Liver (tissue), 9 donors: ENCODE data around the gene CDH15. TPM values are rescaled to one million over a fixed set of nuclear protein-coding genes. Genes with fewer than 3 reads are reported as not detected.

ENCODE experiments used
- DNase-seq: peaks from one replicate; pipeline ENCODE4 v3.0.0-alpha.2; 2017; ENCODE audit warnings: low spot score
- H3K27ac ChIP-seq, 2 donors: one replicate each; pipeline ENCODE4 v1.7.0; 2013; ENCODE audit warnings: inconsistent platforms in 2 of 2, low read length in 2 of 2, control low read depth in 1 of 2, low read depth in 1 of 2, mild to moderate bottlenecking in 1 of 2
- H3K27me3 ChIP-seq, 4 donors: one replicate each; pipeline versions ENCODE4 v1.6.1 to v1.7.0; 2013; ENCODE audit warnings: low read length in 3 of 4, inconsistent platforms in 1 of 4, mild to moderate bottlenecking in 1 of 4, moderate library complexity in 1 of 4; ENCODE audit not compliant: control insufficient read depth in 4 of 4, insufficient read depth in 4 of 4
- H3K36me3 ChIP-seq, 4 donors: one replicate each; pipeline versions ENCODE4 v1.6.1 to v1.7.0; 2013; ENCODE audit warnings: low read length in 3 of 4, mild to moderate bottlenecking in 3 of 4, low read depth in 1 of 4, moderate library complexity in 1 of 4; ENCODE audit not compliant: control insufficient read depth in 4 of 4, insufficient read depth in 3 of 4
- H3K4me1 ChIP-seq, 4 donors: one replicate each; pipeline versions ENCODE4 v1.6.1 to v1.7.0; 2013; ENCODE audit warnings: low read length in 3 of 4, mild to moderate bottlenecking in 3 of 4, moderate library complexity in 1 of 4; ENCODE audit not compliant: control insufficient read depth in 4 of 4, insufficient read depth in 4 of 4
- H3K4me3 ChIP-seq, 3 donors: one replicate each; pipeline versions ENCODE4 v1.6.1 to v1.7.0; 2013; ENCODE audit warnings: low read length in 3 of 3, control low read depth in 1 of 3, low read depth in 1 of 3, mild to moderate bottlenecking in 1 of 3
- H3K9ac ChIP-seq, 2 donors: one replicate each; pipeline ENCODE4 v1.7.0; 2013; ENCODE audit warnings: low read length in 2 of 2, mild to moderate bottlenecking in 2 of 2, moderate library complexity in 2 of 2, control low read depth in 1 of 2, low read depth in 1 of 2
- H3K9me3 ChIP-seq, 4 donors: one replicate each; pipeline versions ENCODE4 v1.6.1 to v1.7.0; 2013; ENCODE audit warnings: low read length in 3 of 4; ENCODE audit not compliant: control insufficient read depth in 4 of 4
- CTCF ChIP-seq: fragments of 150-350 bp; IDR thresholded peaks from 2 replicates; pipeline ENCODE4 v1.5.1; 2017; ENCODE audit warnings: improper control_type of control experiment, low read depth, low read length; ENCODE audit not compliant: missing input control
- EGR1 ChIP-seq, 2 donors: IDR thresholded peaks; 2 replicates each; pipeline ENCODE4 v1.6.1; 2016 to 2018; ENCODE audit warnings: antibody characterized with exemption in 2 of 2, low read depth in 2 of 2
- FOXA1 ChIP-seq: IDR thresholded peaks from 2 replicates; pipeline ENCODE4 v1.6.1; 2016; ENCODE audit warnings: antibody characterized with exemption
- FOXA2 ChIP-seq: IDR thresholded peaks from 2 replicates; pipeline ENCODE4 v1.6.1; 2016; ENCODE audit warnings: antibody characterized with exemption
- GABPA ChIP-seq, 2 donors: IDR thresholded peaks in 1 of 2; conservative IDR thresholded peaks in 1 of 2; 2 replicates each; pipeline ENCODE4 v1.6.1; 2016; ENCODE audit warnings: antibody characterized with exemption in 2 of 2, mild to moderate bottlenecking in 1 of 2, moderate library complexity in 1 of 2
- HNF4A ChIP-seq, 2 donors: conservative IDR thresholded peaks; 2 replicates each; pipeline ENCODE4 v1.6.1; 2016; ENCODE audit warnings: antibody characterized with exemption in 2 of 2, mild to moderate bottlenecking in 2 of 2
- HNF4G ChIP-seq: IDR thresholded peaks from 2 replicates; pipeline ENCODE4 v1.6.1; 2016; ENCODE audit warnings: antibody characterized with exemption
- JUND ChIP-seq, 2 donors: IDR thresholded peaks; 2 replicates each; pipeline ENCODE4 v1.6.1; 2016; ENCODE audit warnings: antibody characterized with exemption in 2 of 2
- MAX ChIP-seq: IDR thresholded peaks from 2 replicates; pipeline ENCODE4 v1.6.1; 2016; ENCODE audit warnings: antibody characterized with exemption
- NR2F2 ChIP-seq: IDR thresholded peaks from 2 replicates; pipeline ENCODE4 v1.6.1; 2016; ENCODE audit warnings: antibody characterized with exemption
- RAD21 ChIP-seq, 2 donors: IDR thresholded peaks; 2 replicates each; pipeline ENCODE4 v1.6.1; 2016; ENCODE audit warnings: antibody characterized with exemption in 2 of 2, mild to moderate bottlenecking in 2 of 2
- REST ChIP-seq: IDR thresholded peaks from 2 replicates; pipeline ENCODE4 v1.6.1; 2016; ENCODE audit warnings: antibody characterized with exemption, mild to moderate bottlenecking
- RXRA ChIP-seq, 2 donors: IDR thresholded peaks; 2 replicates each; pipeline ENCODE4 v1.6.1; 2017 to 2018; ENCODE audit warnings: antibody characterized with exemption in 2 of 2, mild to moderate bottlenecking in 1 of 2
- SP1 ChIP-seq: IDR thresholded peaks from 2 replicates; pipeline ENCODE4 v1.6.1; 2018; ENCODE audit warnings: antibody characterized with exemption, mild to moderate bottlenecking
- TAF1 ChIP-seq: conservative IDR thresholded peaks from 2 replicates; pipeline ENCODE4 v1.6.1; 2016; ENCODE audit warnings: antibody characterized with exemption, mild to moderate bottlenecking
- YY1 ChIP-seq: IDR thresholded peaks from 2 replicates; pipeline ENCODE4 v1.6.1; 2016; ENCODE audit warnings: antibody characterized with exemption, mild to moderate bottlenecking
- ZBTB33 ChIP-seq: IDR thresholded peaks from 2 replicates; pipeline ENCODE4 v1.6.1; 2016; ENCODE audit warnings: antibody characterized with exemption
- WGBS: extraction: QIAGEN DNeasy Blood & Tissue Kit; methylation state at CpG from one replicate; pipeline ENCODE4 v1.1.7; 2013; 5-methylcytosine and 5-hydroxymethylcytosine counted together
- polyA plus RNA-seq, 2 donors: library from polyadenylated mRNA; stranded (reverse) in 1 of 2; unstranded in 1 of 2; fragments of 200-250 nt in 1 of 2; fragments of >200 nt in 1 of 2; fragmentation: Nextera tagmentation in 1 of 2; extraction: Ambion mirVana in 1 of 2; gene quantifications; one replicate each; pipeline versions ENCODE4 v1.2.1 to v1.2.3, GENCODE V29; 2013 to 2015
- total RNA-seq, 2 donors: library from RNA; depleted of rRNA; stranded (reverse); fragments of >200 nt; gene quantifications; one replicate each; pipeline ENCODE4 v1.2.3, GENCODE V29; 2014
- donor health status: healthy.
- donor health status: healthy.
- donor health status: healthy.
- donor health status: healthy.
- donor health status: healthy.

The CDH15 gene
- total and polyA plus RNA-seq, 4 donors: 0.12 TPM; not detected in 3

GRCh38 chr16:89130448-89130847 is 41.1 kb upstream of the CDH15 start:
- H3K9ac ChIP-seq: no peak overlapping the region
- no peak overlapping the region for H3K4me3 ChIP-seq
- no peaks in the 10 kb centered on the region for H3K4me1 ChIP-seq
- peaks cover 3 to 21% (median 10%) of the 10 kb centered on the region in 4 donors for H3K36me3 ChIP-seq
- H3K27me3 ChIP-seq: no peaks in the 10 kb centered on the region
- 98% methylated on average over 5 of the region's 5 CpGs for WGBS
- peaks cover 0 to 2% (median 0%) of the 10 kb centered on the region in 4 donors for H3K9me3 ChIP-seq
- H3K27ac ChIP-seq: no peak overlapping the region
- DNase-seq: no peak
- TF ChIP-seq GABPA (IDR thresholded peaks at IDR 0.05 in 1 of 2, conservative IDR thresholded peaks at IDR 0.05 in 1 of 2): no peak
- TF ChIP-seq EGR1 (IDR thresholded peaks at IDR 0.05; ENCODE audit: low read depth in 2 of 2): no peak
- no peak for TF ChIP-seq FOXA1
- TF ChIP-seq RAD21 (IDR thresholded peaks at IDR 0.05): no peak
- no peak for TF ChIP-seq HNF4G
- no peak for TF ChIP-seq YY1
- TF ChIP-seq MAX: no peak
- no peak for TF ChIP-seq REST
- no peak for TF ChIP-seq RXRA (IDR thresholded peaks at IDR 0.05)
- no peak for TF ChIP-seq JUND (IDR thresholded peaks at IDR 0.05)
- TF ChIP-seq CTCF: no peak
- no peak for TF ChIP-seq ZBTB33
- no peak for TF ChIP-seq SP1

GRCh38 chr16:89131783-89132182 is 39.8 kb upstream of the CDH15 start:
- no peak overlapping the region for H3K9ac ChIP-seq
- no peaks in the 10 kb centered on the region for H3K9me3 ChIP-seq
- no peaks in the 10 kb centered on the region for H3K4me1 ChIP-seq
- no peak for TF ChIP-seq MAX
- no peak for TF ChIP-seq NR2F2
- no peak for TF ChIP-seq HNF4G
- TF ChIP-seq REST: no peak
- TF ChIP-seq TAF1: no peak
- no peak for TF ChIP-seq FOXA2
- TF ChIP-seq SP1: no peak
- TF ChIP-seq RXRA (IDR thresholded peaks at IDR 0.05): no peak
- no peak for TF ChIP-seq FOXA1
- TF ChIP-seq YY1: no peak
- no peak for TF ChIP-seq HNF4A (conservative IDR thresholded peaks at IDR 0.05)
- H3K4me3 ChIP-seq: no peak overlapping the region
- peaks cover 3 to 24% (median 14%) of the 10 kb centered on the region in 4 donors for H3K36me3 ChIP-seq
- H3K27ac ChIP-seq: no peak overlapping the region
- WGBS: 95% methylated on average over 17 of the region's 17 CpGs
- H3K27me3 ChIP-seq: no peaks in the 10 kb centered on the region
- DNase-seq: no peak
